H9 (cell line): ENCODE data around the gene MYOCD. TPM values are rescaled to one million over a fixed set of nuclear protein-coding genes. Genes with fewer than 3 reads are reported as not detected.
A peak's percentile ranks its signal among the peaks of the same experiment; 100 is the strongest.

Experiments
- DNase-seq: peaks from one replicate; pipeline ENCODE4 v3.0.0-alpha.2; 2017
- H2AFZ ChIP-seq: one replicate; pipeline ENCODE4 v1.6.1; 2013; ENCODE audit warnings: mild to moderate bottlenecking, low read length, control low read depth, moderate library complexity
- H2AK5ac ChIP-seq: 2 replicates; pipeline ENCODE4 v1.6.1; 2013; ENCODE audit warnings: low read length, control low read depth, mixed read lengths; ENCODE audit not compliant: insufficient read length
- H2BK120ac ChIP-seq: one replicate; pipeline ENCODE4 v1.6.1; 2013; ENCODE audit warnings: low read depth, mild to moderate bottlenecking, low read length, control low read depth, inconsistent platforms; ENCODE audit not compliant: poor library complexity, severe bottlenecking
- H2BK12ac ChIP-seq: 2 replicates; pipeline ENCODE4 v1.6.1; 2013; ENCODE audit warnings: low read length, control low read depth, mixed read lengths, low read depth; ENCODE audit not compliant: insufficient read length
- H2BK15ac ChIP-seq: 2 replicates; pipeline ENCODE4 v1.6.1; 2013; ENCODE audit warnings: low read depth, low read length, control low read depth
- H2BK20ac ChIP-seq: one replicate; pipeline ENCODE4 v1.6.1; 2013; ENCODE audit warnings: low read depth, mild to moderate bottlenecking, low read length, control low read depth, inconsistent platforms; ENCODE audit not compliant: poor library complexity, severe bottlenecking
- H2BK5ac ChIP-seq: 2 replicates; pipeline ENCODE4 v1.6.1; 2013; ENCODE audit warnings: low read length, control low read depth, mixed read lengths; ENCODE audit not compliant: insufficient read length
- H3K14ac ChIP-seq: 2 replicates; pipeline ENCODE4 v1.6.1; 2013; ENCODE audit warnings: low read length, control low read depth; ENCODE audit not compliant: insufficient read depth
- H3K18ac ChIP-seq: 2 replicates; pipeline ENCODE4 v1.6.1; 2013; ENCODE audit warnings: low read depth, mild to moderate bottlenecking, mixed read lengths, low read length, control low read depth; ENCODE audit not compliant: insufficient read length
- H3K23ac ChIP-seq: 2 replicates; pipeline ENCODE4 v1.6.1; 2013; ENCODE audit warnings: low read length, control low read depth, mixed read lengths, low read depth; ENCODE audit not compliant: insufficient read length
- H3K23me2 ChIP-seq: 2 replicates; pipeline ENCODE4 v1.6.1; 2013; ENCODE audit warnings: low read depth, mild to moderate bottlenecking, mixed read lengths, low read length, control low read depth; ENCODE audit not compliant: insufficient read length, poor library complexity, severe bottlenecking
- H3K27ac ChIP-seq: 2 replicates; pipeline ENCODE4 v1.5.1; 2013; ENCODE audit warnings: low read length, control low read depth, mixed read lengths, low read depth; ENCODE audit not compliant: insufficient read length
- H3K27me3 ChIP-seq: 2 replicates; pipeline ENCODE4 v1.6.1; 2013; ENCODE audit warnings: low read length, control low read depth, inconsistent platforms; ENCODE audit not compliant: insufficient read depth
- H3K4ac ChIP-seq: 2 replicates; pipeline ENCODE4 v1.6.1; 2013; ENCODE audit warnings: low read depth, mild to moderate bottlenecking, control low read depth, inconsistent platforms, low read length, moderate library complexity
- H3K4me1 ChIP-seq: 2 replicates; pipeline ENCODE4 v1.6.1; 2013; ENCODE audit warnings: low read length, control low read depth, inconsistent platforms; ENCODE audit not compliant: insufficient read depth
- H3K4me2 ChIP-seq: 2 replicates; pipeline ENCODE4 v1.6.1; 2013; ENCODE audit warnings: low read length, control low read depth, mixed read lengths; ENCODE audit not compliant: insufficient read length, insufficient read depth
- H3K56ac ChIP-seq: 2 replicates; pipeline ENCODE4 v1.6.1; 2013; ENCODE audit warnings: low read depth, mild to moderate bottlenecking, mixed read lengths, low read length, control low read depth; ENCODE audit not compliant: insufficient read length
- H3K79me1 ChIP-seq: 2 replicates; pipeline ENCODE4 v1.6.1; 2013; ENCODE audit warnings: low read depth, mild to moderate bottlenecking, moderate library complexity, low read length, control low read depth, inconsistent platforms; ENCODE audit not compliant: insufficient read depth, poor library complexity, severe bottlenecking
- H3K79me2 ChIP-seq: 2 replicates; pipeline ENCODE4 v1.6.1; 2013; ENCODE audit warnings: low read length, control low read depth, inconsistent platforms; ENCODE audit not compliant: insufficient read depth
- H3K9ac ChIP-seq: 2 replicates; pipeline ENCODE4 v1.6.1; 2013; ENCODE audit warnings: low read length, control low read depth, mixed read lengths; ENCODE audit not compliant: insufficient read length; ENCODE audit errors: extremely low read depth
- H3K9me3 ChIP-seq: one replicate; pipeline ENCODE4 v1.6.1; 2013; ENCODE audit warnings: low read depth, low read length, inconsistent platforms; ENCODE audit not compliant: control insufficient read depth
- H3T11ph ChIP-seq: one replicate; pipeline ENCODE4 v1.6.1; 2013; ENCODE audit warnings: mild to moderate bottlenecking, low read length, control low read depth, inconsistent platforms
- H4K20me1 ChIP-seq: one replicate; pipeline ENCODE4 v1.6.1; 2013; ENCODE audit not compliant: control insufficient read depth, insufficient read length, insufficient read depth
- H4K5ac ChIP-seq: 2 replicates; pipeline ENCODE4 v1.6.1; 2013; ENCODE audit warnings: low read depth, mild to moderate bottlenecking, mixed read lengths, low read length, control low read depth; ENCODE audit not compliant: insufficient read length
- H4K8ac ChIP-seq: replicated peaks from 2 replicates; pipeline ENCODE4 v1.6.1; 2013; ENCODE audit warnings: low read length, control low read depth, mixed read lengths, low read depth; ENCODE audit not compliant: insufficient read length
- H4K91ac ChIP-seq: 2 replicates; pipeline ENCODE4 v1.6.1; 2013; ENCODE audit warnings: low read depth, mild to moderate bottlenecking, moderate library complexity, mixed read lengths, low read length, control low read depth; ENCODE audit not compliant: insufficient read length
- H3K27ac Mint-ChIP-seq, 3 experiments: 2 replicates in 2 of 3; 3 replicates in 1 of 3; pipeline ENCODE4 v1.8.0; 2020 to 2021; ENCODE audit warnings: mixed read lengths in 3 of 3, mild to moderate bottlenecking in 1 of 3, moderate library complexity in 1 of 3
- H3K27me3 Mint-ChIP-seq: 2 replicates; pipeline ENCODE4 v1.8.0; 2021; ENCODE audit warnings: low read depth, mild to moderate bottlenecking, moderate library complexity, mixed read lengths
- H3K36me3 Mint-ChIP-seq, 3 experiments: 2 replicates in 2 of 3; 3 replicates in 1 of 3; pipeline ENCODE4 v1.8.0; 2020 to 2021; ENCODE audit warnings: low read depth in 3 of 3, mixed read lengths in 3 of 3; ENCODE audit not compliant: insufficient read depth in 1 of 3
- H3K4me1 Mint-ChIP-seq, 2 experiments: 2 replicates each; pipeline ENCODE4 v1.8.0; 2020; ENCODE audit warnings: mixed read lengths in 2 of 2
- H3K4me3 Mint-ChIP-seq, 2 experiments: 2 replicates in 1 of 2; 3 replicates in 1 of 2; pipeline ENCODE4 v1.8.0; 2020 to 2021; ENCODE audit warnings: mild to moderate bottlenecking in 2 of 2, mixed read lengths in 2 of 2, moderate library complexity in 1 of 2
- H3K9me3 Mint-ChIP-seq, 2 experiments: 2 replicates in 1 of 2; 3 replicates in 1 of 2; pipeline ENCODE4 v1.8.0; 2020; ENCODE audit warnings: mild to moderate bottlenecking in 2 of 2, mixed read lengths in 2 of 2, moderate library complexity in 1 of 2
- CTCF ChIP-seq: fragments of 200-600 bp; sonication (generic); conservative IDR thresholded peaks from 3 replicates; pipeline ENCODE4 v1.8.0; 2021; ENCODE audit warnings: antibody characterized with exemption, mild to moderate bottlenecking
- WGBS: extraction: QIAGEN DNeasy Blood & Tissue Kit; methylation state at CpG from one replicate; pipeline ENCODE4 v1.1.7; 2013; ENCODE audit warnings: missing lambda C conversion rate, low lambda C conversion rate, mixed read lengths; ENCODE audit not compliant: insufficient read length; ENCODE audit errors: extremely low coverage; 5-methylcytosine and 5-hydroxymethylcytosine counted together
- total RNA-seq: library from RNA; stranded (reverse); gene quantifications from 2 replicates; pipeline ENCODE4 v1.2.1, GENCODE V29; 2021

Gene MYOCD
- total RNA-seq, 1 experiment from 2014 or later: 0.17 TPM

GRCh38 chr17:12743046-12743445 is 77.4 kb downstream of the MYOCD start:
- Histone ChIP-seq H3K9ac (no peak overlapping the region), H4K8ac (no peak overlapping the region), H3K4me1 (no peaks in the 10 kb centered on the region; the same call in 1 of the 2 replicates), H3K79me2 (no peaks in the 10 kb centered on the region), H4K20me1 (no peaks in the 10 kb centered on the region), H3K27ac (no peak overlapping the region), H4K5ac (no peak overlapping the region), H4K91ac (no peak overlapping the region), H3K4ac (no peak overlapping the region), H3K23ac (no peak overlapping the region), H3K79me1 (no peaks in the 10 kb centered on the region), H2AFZ (no peak overlapping the region), H3K27me3 (no peaks in the 10 kb centered on the region), H3K14ac (no peak overlapping the region), H2BK12ac (no peak overlapping the region), H2BK120ac (no peak overlapping the region), H3K18ac (no peak overlapping the region), H2AK5ac (no peak overlapping the region), H3K56ac (no peak overlapping the region), H3K9me3 (no peaks in the 10 kb centered on the region), H2BK5ac (no peak overlapping the region), H3K23me2 (peaks cover 2% of the 10 kb centered on the region), H2BK20ac (no peak overlapping the region), H3T11ph (no peak overlapping the region), H3K4me2 (no peak overlapping the region), H2BK15ac (no peak overlapping the region)
- DNase-seq: peak; percentile 7
- no CpG with 5 or more reads among the region's 3 CpGs for WGBS
- no peaks in the 10 kb centered on the region for H3K36me3 Mint-ChIP-seq
- TF ChIP-seq CTCF: no peak
- peaks cover 9 to 13% of the 10 kb centered on the region in 2 experiments for H3K4me1 Mint-ChIP-seq
- no peaks in the 10 kb centered on the region; a peak in 2 of 5 replicates for H3K9me3 Mint-ChIP-seq
- H3K27ac Mint-ChIP-seq: no peak overlapping the region
- no peak overlapping the region for H3K4me3 Mint-ChIP-seq
- no peaks in the 10 kb centered on the region for H3K27me3 Mint-ChIP-seq
